ENCODE results near the gene MAMLD1.

- no peak for TF ChIP-seq CTCF (IDR thresholded peaks at IDR 0.05)
- no peak for TF ChIP-seq POLR2A (IDR thresholded peaks at IDR 0.05)
Measured at GRCh38 chrX:150508018-150508417, 144.9 kb downstream of the MAMLD1 start.

Measured in Peyer's patch (tissue), 4 donors.